ENCODE results near the gene TMEM17.

DNA sequence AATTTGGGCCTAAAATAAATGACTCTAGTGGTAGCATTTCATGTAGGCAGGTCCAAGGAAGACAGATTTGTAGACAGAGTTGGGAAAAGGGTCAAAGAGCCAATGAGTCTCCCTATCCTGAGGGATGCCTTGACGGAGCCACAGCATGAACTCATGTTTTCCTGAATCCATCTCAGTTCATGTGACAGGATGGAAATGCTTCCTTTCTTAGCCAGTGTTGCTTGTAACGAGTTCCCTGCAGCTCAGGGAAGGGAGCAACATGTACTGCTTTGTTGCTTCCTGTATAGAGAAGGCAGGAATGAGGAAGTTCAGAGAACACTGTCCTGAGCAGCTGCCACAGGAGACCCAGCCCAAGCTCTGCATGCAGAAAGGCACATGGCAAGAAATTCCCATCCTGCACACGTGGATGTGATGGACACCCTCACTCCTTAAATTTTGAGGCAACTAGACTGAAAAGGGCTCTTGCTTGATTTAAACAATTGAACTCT lies 27.9 kb downstream of the TMEM17 start:
- TF ChIP-seq POLR2A (IDR thresholded peaks at IDR 0.05) (no peak), CTCF (IDR thresholded peaks at IDR 0.05) (no peak)
